ENCODE measurements around the gene IRX3. TPM values are rescaled to one million over a fixed set of nuclear protein-coding genes. Genes with fewer than 3 reads are reported as not detected.
A peak's percentile ranks its signal among the peaks of the same experiment; 100 is the strongest.

Gene IRX3
- total RNA-seq, 1 donor from 2014 or later, result 108 TPM

DNA sequence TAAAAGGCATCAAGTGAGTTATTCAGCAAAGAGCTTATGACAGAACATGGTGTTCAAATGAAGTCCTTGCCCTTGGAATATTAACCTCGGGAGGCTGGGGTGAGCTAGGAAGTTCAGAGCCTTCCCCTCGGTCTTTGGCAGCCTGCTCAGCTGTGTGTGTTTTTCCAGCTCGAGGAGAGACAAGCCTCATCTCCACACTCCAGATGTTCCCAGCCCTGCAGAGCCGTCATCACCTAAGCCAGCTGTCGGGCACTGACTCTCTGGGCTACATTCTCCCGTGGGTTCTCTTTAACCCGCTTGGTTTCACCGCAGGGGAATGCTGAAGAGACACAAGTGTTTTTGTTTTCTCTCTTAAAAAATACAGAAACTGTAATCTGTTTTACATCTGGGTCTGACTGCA, 47.1 kb downstream of the IRX3 start:
- no peak overlapping the region for H3K27ac ChIP-seq
- TF ChIP-seq, protein P1, sequence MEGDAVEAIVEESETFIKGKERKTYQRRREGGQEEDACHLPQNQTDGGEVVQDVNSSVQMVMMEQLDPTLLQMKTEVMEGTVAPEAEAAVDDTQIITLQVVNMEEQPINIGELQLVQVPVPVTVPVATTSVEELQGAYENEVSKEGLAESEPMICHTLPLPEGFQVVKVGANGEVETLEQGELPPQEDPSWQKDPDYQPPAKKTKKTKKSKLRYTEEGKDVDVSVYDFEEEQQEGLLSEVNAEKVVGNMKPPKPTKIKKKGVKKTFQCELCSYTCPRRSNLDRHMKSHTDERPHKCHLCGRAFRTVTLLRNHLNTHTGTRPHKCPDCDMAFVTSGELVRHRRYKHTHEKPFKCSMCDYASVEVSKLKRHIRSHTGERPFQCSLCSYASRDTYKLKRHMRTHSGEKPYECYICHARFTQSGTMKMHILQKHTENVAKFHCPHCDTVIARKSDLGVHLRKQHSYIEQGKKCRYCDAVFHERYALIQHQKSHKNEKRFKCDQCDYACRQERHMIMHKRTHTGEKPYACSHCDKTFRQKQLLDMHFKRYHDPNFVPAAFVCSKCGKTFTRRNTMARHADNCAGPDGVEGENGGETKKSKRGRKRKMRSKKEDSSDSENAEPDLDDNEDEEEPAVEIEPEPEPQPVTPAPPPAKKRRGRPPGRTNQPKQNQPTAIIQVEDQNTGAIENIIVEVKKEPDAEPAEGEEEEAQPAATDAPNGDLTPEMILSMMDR (IDR thresholded peaks at IDR 0.05), result no peak
- H3K9me3 ChIP-seq, result no peaks in the 10 kb centered on the region
- H3K27me3 ChIP-seq (ENCODE audit: low read depth), result no peaks in the 10 kb centered on the region
- peak in 1 of 2 donors; percentile 32 for ATAC-seq
- H3K4me1 ChIP-seq, result no peaks in the 10 kb centered on the region
- no peak for DNase-seq
- intact Hi-C loops (cut with DNase I), result no loop called here
- no peak overlapping the region for H3K4me3 ChIP-seq
- H3K36me3 ChIP-seq, result no peaks in the 10 kb centered on the region

DNA sequence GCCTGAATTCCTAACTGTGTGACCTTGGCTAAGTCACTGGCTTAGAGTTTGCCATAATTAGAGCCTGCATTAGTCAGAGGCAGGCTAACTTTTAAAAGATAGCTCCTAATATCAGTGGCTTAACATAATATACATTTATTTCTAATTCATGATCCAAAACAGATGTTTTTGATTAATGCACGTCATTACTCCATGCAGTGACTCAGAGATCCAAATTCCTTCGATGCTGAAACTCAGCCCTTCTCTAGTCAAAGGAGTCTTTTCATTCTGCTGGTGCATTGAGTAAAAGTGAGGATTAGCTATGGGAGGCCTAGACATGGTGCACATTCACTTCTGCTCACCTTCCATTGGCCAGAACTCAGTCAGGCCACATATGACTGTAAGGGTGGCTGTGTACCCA, 49.8 kb downstream of the IRX3 start:
- Histone ChIP-seq H3K36me3 (no peaks in the 10 kb centered on the region), H3K27ac (no peak overlapping the region), H3K4me3 (no peak overlapping the region), H3K4me1 (no peaks in the 10 kb centered on the region), H3K27me3 (ENCODE audit: low read depth) (peaks cover 4% of the 10 kb centered on the region), H3K9me3 (no peaks in the 10 kb centered on the region)
- no peak for ATAC-seq
- TF ChIP-seq, protein P1 (IDR thresholded peaks at IDR 0.05), result no peak
- no peak for DNase-seq
- intact Hi-C loops (cut with DNase I), result no loop called here

DNA sequence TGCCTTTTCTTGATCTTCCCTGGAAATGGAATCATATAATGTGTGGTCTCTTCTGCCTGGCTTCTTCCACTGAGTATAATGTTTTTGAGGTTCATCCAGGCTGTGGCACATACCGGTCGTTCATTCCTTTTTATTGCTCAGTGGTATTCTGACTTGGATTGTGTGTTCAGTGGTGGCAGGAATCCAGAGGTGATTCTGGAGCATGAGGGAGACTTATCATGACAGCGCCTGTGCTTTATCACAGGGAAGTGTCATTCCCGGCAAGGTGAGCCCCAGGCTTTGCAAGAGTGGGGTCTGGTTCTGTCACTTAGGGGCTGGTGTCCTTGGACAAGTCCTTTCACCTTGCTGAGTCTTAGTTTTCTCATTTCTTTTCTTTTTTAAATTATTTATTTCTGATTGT, 53.0 kb downstream of the IRX3 start:
- Histone ChIP-seq H3K9me3 (no peaks in the 10 kb centered on the region), H3K4me3 (no peak overlapping the region), H3K27me3 (ENCODE audit: low read depth) (peaks cover 4% of the 10 kb centered on the region), H3K27ac (no peak overlapping the region), H3K4me1 (no peaks in the 10 kb centered on the region), H3K36me3 (no peaks in the 10 kb centered on the region)
- TF ChIP-seq, protein P1 (IDR thresholded peaks at IDR 0.05), result no peak
- intact Hi-C loops (cut with DNase I), result no loop called here
- no peak for ATAC-seq
- DNase-seq, result no peak
